ENCODE results near the gene PID1. TPM values are rescaled to one million over a fixed set of nuclear protein-coding genes. Genes with fewer than 3 reads are reported as not detected.
"Not testable (repeated sequence)": the region's sequence is repeated elsewhere in the genome, so short reads cannot be mapped to it uniquely, and the experiment has no call there.

Gene PID1
- total RNA-seq, 1 donor from 2014 or later = 1.4 TPM

DNA sequence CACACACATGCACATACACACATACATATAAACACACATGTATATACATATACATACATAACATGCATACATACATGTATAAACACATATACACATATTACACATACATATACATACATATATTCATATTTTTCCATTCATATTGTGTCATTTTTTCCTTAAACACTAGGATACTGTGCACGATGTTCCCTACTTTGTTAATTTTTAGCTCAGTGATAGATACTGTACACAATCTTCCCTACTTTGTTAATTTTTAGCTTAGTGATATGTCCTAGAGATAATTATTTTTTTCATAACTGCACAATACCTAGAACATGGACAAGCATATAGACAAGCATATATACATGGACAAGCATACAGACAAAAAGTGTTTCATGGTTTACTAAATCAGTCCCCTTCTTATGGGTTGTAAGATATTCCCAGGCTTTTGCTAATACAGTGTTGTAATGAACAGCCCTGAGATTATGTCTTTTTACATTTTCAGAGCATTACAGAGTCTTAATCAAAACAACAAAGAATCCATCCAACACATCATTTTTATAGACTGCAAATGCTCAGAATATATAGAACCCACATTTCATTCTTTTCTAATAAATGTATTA, 75.6 kb downstream of the PID1 start:
- H3K27me3 Mint-ChIP-seq (ENCODE audit: insufficient read depth, low read depth) = no peaks in the 10 kb centered on the region
- H3K27ac ChIP-seq = no peak overlapping the region
- no peak overlapping the region for H3K9ac ChIP-seq
- H3K9me3 Mint-ChIP-seq = no peaks in the 10 kb centered on the region
- no peak overlapping the region for H3K4me3 ChIP-seq
- no peaks in the 10 kb centered on the region for H3K4me1 Mint-ChIP-seq
- H2AFZ ChIP-seq (replicated peaks) = no peak overlapping the region
- no peaks in the 10 kb centered on the region for H3K36me3 ChIP-seq
- no peaks in the 10 kb centered on the region for H4K20me1 ChIP-seq (ENCODE audit: low read depth)
- no peak overlapping the region for H3K4me3 Mint-ChIP-seq
- H3K4me1 ChIP-seq = no peaks in the 10 kb centered on the region
- DNase-seq (ENCODE audit: low spot score) = no peak
- H3K27me3 ChIP-seq = no peaks in the 10 kb centered on the region
- H3K4me2 ChIP-seq = no peak overlapping the region
- no peaks in the 10 kb centered on the region for H3K79me2 ChIP-seq (ENCODE audit: low read depth)
- H3F3A ChIP-seq (ENCODE audit: low read depth) = no peaks in the 10 kb centered on the region
- no peak for TF ChIP-seq EZH2phosphoT487 (IDR thresholded peaks at IDR 0.05)
- TF ChIP-seq, protein P1, sequence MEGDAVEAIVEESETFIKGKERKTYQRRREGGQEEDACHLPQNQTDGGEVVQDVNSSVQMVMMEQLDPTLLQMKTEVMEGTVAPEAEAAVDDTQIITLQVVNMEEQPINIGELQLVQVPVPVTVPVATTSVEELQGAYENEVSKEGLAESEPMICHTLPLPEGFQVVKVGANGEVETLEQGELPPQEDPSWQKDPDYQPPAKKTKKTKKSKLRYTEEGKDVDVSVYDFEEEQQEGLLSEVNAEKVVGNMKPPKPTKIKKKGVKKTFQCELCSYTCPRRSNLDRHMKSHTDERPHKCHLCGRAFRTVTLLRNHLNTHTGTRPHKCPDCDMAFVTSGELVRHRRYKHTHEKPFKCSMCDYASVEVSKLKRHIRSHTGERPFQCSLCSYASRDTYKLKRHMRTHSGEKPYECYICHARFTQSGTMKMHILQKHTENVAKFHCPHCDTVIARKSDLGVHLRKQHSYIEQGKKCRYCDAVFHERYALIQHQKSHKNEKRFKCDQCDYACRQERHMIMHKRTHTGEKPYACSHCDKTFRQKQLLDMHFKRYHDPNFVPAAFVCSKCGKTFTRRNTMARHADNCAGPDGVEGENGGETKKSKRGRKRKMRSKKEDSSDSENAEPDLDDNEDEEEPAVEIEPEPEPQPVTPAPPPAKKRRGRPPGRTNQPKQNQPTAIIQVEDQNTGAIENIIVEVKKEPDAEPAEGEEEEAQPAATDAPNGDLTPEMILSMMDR (IDR thresholded peaks at IDR 0.05) = no peak
- no peaks in the 10 kb centered on the region for H3K9me3 ChIP-seq (ENCODE audit: low read depth)
- H3K27ac Mint-ChIP-seq = no peak overlapping the region
- no peaks in the 10 kb centered on the region for H3K36me3 Mint-ChIP-seq

DNA sequence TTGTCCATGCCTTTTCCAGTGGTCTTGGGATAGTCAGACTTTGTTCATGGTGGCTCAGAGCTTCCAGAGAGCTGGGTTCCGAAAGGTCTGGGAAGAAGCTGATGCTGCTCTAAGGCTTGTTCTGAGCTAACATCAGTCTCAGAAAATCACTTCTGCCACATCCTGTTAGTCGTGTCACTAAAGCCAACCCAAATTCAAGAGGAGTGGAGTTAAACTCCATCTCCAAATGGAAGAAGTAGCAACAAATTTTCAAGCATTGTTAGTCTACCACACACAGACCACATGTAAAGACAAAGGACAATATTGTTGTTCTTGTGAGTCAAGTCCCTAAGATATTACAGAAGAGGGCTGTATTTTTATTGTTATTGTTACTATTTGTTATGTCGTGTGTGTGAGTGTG, 77.8 kb downstream of the PID1 start:
- H3K27me3 ChIP-seq = no peaks in the 10 kb centered on the region
- no peaks in the 10 kb centered on the region for H3K9me3 Mint-ChIP-seq
- TF ChIP-seq, protein P1 (IDR thresholded peaks at IDR 0.05) = no peak
- no peak for TF ChIP-seq EZH2phosphoT487 (IDR thresholded peaks at IDR 0.05)
- TF ChIP-seq EZH2 (IDR thresholded peaks at IDR 0.05) = no peak
- no peak overlapping the region for H3K9ac ChIP-seq
- no peaks in the 10 kb centered on the region for H3K4me1 Mint-ChIP-seq
- no peaks in the 10 kb centered on the region for H3K27me3 Mint-ChIP-seq (ENCODE audit: insufficient read depth, low read depth)
- no peaks in the 10 kb centered on the region for H3K4me1 ChIP-seq
- no peak for DNase-seq (ENCODE audit: low spot score)
- no peaks in the 10 kb centered on the region for H3F3A ChIP-seq (ENCODE audit: low read depth)
- H4K20me1 ChIP-seq (ENCODE audit: low read depth) = no peaks in the 10 kb centered on the region
- H3K27ac ChIP-seq = no peak overlapping the region
- H3K4me3 Mint-ChIP-seq = no peak overlapping the region
- no peak overlapping the region for H3K4me2 ChIP-seq
- no peak overlapping the region for H3K27ac Mint-ChIP-seq
- no peak overlapping the region for H3K4me3 ChIP-seq
- no peaks in the 10 kb centered on the region for H3K79me2 ChIP-seq (ENCODE audit: low read depth)
- H3K36me3 ChIP-seq = no peaks in the 10 kb centered on the region
- no peaks in the 10 kb centered on the region for H3K36me3 Mint-ChIP-seq
- no peak overlapping the region for H2AFZ ChIP-seq (replicated peaks)
- no peaks in the 10 kb centered on the region for H3K9me3 ChIP-seq (ENCODE audit: low read depth)

DNA sequence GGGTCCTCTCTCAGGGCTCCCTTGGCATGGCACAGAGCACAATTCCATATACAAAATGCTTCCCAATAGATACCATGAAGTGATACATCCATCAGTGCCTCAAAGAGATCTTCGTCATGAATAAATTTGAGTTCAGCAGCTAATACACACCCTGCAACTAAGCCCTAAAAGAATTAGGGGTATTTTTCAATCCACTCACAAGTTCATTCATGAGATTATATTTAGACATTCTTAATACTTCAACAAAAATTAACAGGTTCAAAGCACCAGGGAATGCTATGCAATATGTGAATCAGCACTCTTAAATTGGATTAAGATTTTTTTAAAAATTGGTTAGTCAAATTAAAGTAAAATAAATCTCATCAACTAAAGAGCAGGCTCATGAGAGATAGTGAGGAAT, 79.7 kb downstream of the PID1 start:
- Histone ChIP-seq H3K36me3 (no peaks in the 10 kb centered on the region), H3K27me3 (no peaks in the 10 kb centered on the region), H3K9ac (no peak overlapping the region), H3K9me3 (ENCODE audit: low read depth) (no peaks in the 10 kb centered on the region), H3K4me3 (no peak overlapping the region), H4K20me1 (ENCODE audit: low read depth) (no peaks in the 10 kb centered on the region), H2AFZ (replicated peaks) (no peak overlapping the region), H3K4me2 (no peak overlapping the region), H3K79me2 (ENCODE audit: low read depth) (no peaks in the 10 kb centered on the region), H3F3A (ENCODE audit: low read depth) (no peaks in the 10 kb centered on the region), H3K27ac (no peak overlapping the region), H3K4me1 (no peaks in the 10 kb centered on the region)
- H3K4me3 Mint-ChIP-seq = no peak overlapping the region
- H3K27me3 Mint-ChIP-seq (ENCODE audit: insufficient read depth, low read depth) = no peaks in the 10 kb centered on the region
- peaks cover 11% of the 10 kb centered on the region for H3K9me3 Mint-ChIP-seq
- no peak for TF ChIP-seq EZH2 (IDR thresholded peaks at IDR 0.05)
- TF ChIP-seq, protein P1 (IDR thresholded peaks at IDR 0.05) = no peak
- no peak for TF ChIP-seq EZH2phosphoT487 (IDR thresholded peaks at IDR 0.05)
- H3K27ac Mint-ChIP-seq = no peak overlapping the region
- no peaks in the 10 kb centered on the region for H3K4me1 Mint-ChIP-seq
- no peak for DNase-seq (ENCODE audit: low spot score)
- H3K36me3 Mint-ChIP-seq = no peaks in the 10 kb centered on the region

DNA sequence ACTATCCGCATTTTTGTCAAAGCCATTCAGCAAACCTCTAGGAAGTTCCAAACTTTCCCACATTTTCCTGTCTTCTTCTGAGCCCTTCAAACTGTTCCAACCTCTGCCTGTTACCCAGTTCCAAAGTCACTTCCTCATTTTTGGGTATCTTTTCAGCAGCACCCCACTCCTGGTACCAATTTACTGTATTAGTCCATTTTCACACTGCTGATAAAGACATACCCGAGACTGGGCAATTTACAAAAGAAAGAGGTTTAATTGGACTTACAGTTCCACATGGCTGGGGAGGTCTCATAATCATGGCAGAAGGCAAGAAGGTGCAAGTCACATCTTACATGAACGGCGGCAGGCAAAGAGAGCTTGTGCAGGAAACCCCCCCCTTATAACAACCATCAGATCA, 84.0 kb downstream of the PID1 start:
- H3K4me1 Mint-ChIP-seq; H3K36me3 ChIP-seq; H3K9ac ChIP-seq; H3K4me3 ChIP-seq; H3K4me1 ChIP-seq; H3K27ac Mint-ChIP-seq; DNase-seq (ENCODE audit: low spot score); H3F3A ChIP-seq (ENCODE audit: low read depth); H3K4me3 Mint-ChIP-seq; H3K4me2 ChIP-seq; H3K36me3 Mint-ChIP-seq; H3K79me2 ChIP-seq (ENCODE audit: low read depth); H3K27ac ChIP-seq; H4K20me1 ChIP-seq (ENCODE audit: low read depth); H3K27me3 Mint-ChIP-seq (ENCODE audit: insufficient read depth, low read depth); H3K9me3 ChIP-seq (ENCODE audit: low read depth); H2AFZ ChIP-seq (replicated peaks); H3K27me3 ChIP-seq: not testable (repeated sequence)
- peaks cover 16% of the 10 kb centered on the region for H3K9me3 Mint-ChIP-seq

Data from neural progenitor cell (in vitro differentiated cells).